ENCODE results near the gene F7.

Gene F7

GRCh38 chr13:113117911-113118260 is 12.3 kb downstream of the F7 start:
- no peak for DNase-seq (ENCODE audit: low read depth)

DNA sequence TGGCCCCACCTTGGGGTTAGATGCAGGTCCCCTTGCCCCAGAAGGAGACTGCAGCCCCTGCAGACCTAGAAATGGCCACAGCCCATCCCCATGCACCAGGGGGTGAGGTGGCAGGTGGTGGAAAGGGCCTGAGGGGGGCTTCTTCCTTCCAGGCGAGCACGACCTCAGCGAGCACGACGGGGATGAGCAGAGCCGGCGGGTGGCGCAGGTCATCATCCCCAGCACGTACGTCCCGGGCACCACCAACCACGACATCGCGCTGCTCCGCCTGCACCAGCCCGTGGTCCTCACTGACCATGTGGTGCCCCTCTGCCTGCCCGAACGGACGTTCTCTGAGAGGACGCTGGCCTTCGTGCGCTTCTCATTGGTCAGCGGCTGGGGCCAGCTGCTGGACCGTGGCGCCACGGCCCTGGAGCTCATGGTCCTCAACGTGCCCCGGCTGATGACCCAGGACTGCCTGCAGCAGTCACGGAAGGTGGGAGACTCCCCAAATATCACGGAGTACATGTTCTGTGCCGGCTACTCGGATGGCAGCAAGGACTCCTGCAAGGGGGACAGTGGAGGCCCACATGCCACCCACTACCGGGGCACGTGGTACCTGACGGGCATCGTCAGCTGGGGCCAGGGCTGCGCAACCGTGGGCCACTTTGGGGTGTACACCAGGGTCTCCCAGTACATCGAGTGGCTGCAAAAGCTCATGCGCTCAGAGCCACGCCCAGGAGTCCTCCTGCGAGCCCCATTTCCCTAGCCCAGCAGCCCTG is 12.8 kb downstream of the F7 start:
- DNase-seq (ENCODE audit: low read depth), result no peak

GRCh38 chr13:113119166-113119821 is 13.7 kb downstream of the F7 start:
- no peak for DNase-seq (ENCODE audit: low read depth)

DNA sequence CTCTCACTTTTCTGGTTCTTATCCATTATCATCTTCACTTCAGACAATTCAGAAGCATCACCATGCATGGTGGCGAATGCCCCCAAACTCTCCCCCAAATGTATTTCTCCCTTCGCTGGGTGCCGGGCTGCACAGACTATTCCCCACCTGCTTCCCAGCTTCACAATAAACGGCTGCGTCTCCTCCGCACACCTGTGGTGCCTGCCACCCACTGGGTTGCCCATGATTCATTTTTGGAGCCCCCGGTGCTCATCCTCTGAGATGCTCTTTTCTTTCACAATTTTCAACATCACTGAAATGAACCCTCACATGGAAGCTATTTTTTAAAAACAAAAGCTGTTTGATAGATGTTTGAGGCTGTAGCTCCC is 14.2 kb downstream of the F7 start:
- no peak for DNase-seq (ENCODE audit: low read depth)

DNA sequence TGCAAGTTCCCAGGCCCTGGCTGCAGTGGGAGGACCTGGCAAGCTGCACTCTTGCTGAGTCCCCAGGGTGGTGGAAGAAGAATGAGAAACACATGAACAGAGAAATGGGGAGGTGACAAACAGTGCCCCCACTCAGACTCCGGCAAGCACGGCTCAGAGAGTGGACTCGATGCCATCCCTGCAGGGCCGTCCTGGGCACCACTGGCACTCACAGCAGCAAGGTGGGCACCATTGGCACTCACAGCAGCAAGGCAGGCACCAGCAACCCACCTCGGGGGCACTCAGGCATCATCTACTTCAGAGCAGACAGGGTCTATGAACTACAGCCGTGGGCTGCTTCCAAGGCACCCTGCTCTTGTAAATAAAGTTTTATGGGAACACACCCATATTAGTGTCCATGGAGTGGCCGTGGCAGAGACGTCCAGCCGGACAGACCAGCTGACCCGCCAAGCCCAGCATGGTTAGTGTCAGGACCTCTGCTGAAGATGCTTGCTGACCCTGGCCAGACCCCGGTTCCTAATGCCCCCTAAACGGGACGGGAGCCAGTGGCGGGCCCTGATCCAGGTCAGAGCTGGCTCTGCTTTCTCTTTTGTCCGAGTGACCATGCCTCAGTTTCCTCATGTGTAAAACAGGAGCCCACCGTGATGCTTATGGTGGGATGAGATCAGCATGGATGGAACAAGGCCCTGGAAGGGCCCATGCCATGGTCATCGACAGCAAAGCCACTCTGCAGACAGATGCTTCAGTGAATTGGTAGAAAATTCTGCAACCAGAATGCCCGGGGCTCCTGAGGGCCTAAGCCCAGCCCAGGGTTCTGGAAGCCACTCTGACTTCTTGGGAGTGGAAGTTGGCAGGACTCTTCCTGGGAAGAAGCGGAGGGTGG is 14.9 kb downstream of the F7 start:
- DNase-seq (ENCODE audit: low read depth), result no peak

DNA sequence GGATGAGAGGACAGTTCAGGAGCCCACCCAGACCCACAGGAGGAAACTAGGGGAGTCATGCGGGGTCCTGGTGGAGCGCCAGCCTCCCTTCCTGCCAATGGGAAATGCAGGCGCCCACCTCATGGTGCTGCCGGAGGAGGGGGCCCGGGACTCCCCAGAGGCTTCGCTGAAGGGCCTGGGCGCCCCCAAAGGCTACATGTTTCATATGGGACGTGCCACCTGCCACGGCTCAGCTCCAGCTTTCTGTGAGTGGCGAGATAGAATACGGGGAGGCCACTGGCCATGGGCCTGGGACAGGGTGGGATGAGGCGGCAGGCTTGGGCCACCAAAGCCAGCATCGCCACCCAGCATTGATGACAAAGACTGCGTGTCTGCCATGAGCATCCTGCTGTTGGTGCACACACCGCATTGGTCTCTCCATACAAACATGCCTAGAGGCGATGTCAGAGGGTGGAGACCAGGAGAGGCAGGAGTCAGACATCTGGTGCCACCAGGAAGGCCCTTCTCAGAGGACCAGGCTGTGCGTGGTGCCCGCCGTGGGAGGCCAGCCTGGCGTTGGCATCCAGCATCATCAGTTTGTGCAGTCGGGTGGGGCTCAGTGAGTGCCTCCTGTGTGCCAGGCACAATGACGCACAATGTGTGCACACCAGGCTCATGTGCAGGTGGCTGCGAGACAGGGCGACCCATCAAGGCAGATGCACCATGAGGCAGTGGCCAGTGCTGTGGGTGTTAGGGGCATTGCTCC is 15.8 kb downstream of the F7 start:
- no peak for DNase-seq (ENCODE audit: low read depth)

DNA sequence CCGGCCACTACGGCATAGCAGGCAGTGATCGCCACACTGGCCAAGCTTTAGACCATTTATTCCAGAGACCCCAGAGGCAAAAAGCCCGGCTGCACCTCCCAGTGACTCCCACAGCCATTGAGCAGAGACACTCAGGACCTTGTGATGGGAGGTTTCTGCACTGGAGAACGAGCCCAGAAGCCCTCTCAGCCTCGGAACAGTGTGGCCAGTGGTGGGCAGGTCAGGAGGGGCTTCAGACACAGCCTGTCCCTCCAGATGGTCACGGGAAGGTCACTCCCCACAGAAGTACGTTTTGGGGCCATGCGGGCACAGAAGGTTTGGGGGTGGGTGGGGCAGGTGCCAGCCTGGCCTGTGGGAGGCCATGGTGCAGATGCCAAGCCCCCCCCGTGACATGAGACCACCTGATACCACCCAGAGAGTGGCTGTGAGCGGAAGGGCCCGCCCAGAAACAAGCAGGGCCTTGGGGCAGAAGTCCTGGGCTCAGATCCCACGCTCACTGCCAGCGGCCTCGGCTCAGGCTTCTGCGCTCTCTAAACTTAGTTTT is 16.4 kb downstream of the F7 start:
- DNase-seq (ENCODE audit: low read depth), result no peak

DNA sequence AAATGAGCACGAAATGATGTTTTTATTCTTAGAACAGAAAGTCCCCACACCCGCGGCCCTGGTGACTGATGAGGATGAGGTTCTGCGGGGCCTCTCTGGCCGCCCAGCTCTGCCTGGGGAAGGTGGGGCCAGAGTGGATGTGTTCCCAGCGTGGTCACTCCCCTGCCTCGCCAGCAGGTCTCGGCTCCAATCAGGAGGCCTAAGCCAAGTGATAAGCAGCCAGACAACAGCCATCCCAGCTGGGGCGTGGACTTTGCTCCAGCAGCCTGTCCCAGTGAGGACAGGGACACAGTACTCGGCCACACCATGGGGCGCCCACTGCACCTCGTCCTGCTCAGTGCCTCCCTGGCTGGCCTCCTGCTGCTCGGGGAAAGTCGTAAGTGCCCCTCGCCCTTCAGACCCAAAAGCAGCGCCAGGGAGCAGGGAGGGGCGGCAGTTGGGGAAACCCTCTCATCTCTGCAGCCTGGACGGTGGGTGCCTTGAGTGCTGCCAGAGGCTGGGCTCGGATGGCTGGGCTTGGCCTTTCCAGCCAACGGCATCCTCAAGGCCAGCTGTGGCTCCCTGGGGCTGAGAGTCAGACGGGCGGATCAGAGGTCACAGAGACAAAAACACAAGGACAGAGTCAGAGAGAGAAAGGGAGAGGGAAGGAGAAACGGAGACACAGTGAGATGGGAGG is 17.1 kb downstream of the F7 start, which contains the start of gene F10:
Gene F10, plus strand, starts transcription at position 250 of the 676 bp plus-strand sequence. Its CDS starts 57 bp downstream, at position 307.
- DNase-seq (ENCODE audit: low read depth), result no peak

DNA sequence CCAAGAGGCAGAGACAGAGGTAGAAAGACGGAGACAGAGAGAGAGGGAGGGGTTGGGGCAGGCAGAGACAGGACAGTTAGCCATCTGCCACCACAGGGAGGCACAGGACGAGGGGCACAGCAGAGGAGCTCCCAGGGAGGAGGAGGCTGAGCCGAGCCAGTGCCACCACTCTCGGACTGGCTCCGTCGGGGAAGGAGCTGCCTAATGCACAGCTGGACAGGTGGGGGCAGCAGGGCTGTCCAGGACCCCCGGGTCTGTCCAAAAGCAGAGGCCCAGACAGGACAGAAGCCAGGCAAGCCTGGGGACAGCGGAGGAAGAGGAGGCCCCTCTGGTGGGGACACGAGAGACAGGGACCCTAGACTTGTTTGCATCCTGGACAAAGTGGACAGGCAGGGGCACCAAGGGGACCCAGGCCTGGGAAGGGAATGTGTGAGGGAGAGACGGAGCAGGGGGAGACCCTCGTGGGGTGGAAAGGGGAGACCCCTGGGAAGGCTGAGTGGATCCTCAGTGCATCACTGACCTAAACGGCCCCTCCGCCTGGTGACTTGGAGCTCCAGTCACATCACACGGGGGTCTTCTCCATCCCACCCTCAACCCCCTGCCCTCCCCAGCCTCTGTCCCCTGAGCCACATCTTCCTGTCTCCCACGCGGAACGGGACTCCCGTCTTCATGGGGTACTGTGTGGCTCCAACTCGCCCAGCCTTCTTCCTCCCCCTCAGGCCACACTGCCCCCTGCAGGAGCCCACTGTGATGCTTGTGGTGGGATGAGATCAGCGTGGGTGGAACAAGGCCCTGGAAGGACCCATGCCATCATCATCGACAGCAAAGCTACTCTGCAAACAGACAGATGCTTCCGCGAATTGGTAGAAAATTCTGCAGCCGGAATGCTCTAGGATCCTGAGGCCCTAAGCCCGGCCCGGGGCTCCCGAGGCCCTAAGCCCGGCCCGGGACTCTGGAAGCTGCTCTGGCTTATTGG is 17.9 kb downstream of the F7 start:
- DNase-seq (ENCODE audit: low read depth), result no peak

DNA sequence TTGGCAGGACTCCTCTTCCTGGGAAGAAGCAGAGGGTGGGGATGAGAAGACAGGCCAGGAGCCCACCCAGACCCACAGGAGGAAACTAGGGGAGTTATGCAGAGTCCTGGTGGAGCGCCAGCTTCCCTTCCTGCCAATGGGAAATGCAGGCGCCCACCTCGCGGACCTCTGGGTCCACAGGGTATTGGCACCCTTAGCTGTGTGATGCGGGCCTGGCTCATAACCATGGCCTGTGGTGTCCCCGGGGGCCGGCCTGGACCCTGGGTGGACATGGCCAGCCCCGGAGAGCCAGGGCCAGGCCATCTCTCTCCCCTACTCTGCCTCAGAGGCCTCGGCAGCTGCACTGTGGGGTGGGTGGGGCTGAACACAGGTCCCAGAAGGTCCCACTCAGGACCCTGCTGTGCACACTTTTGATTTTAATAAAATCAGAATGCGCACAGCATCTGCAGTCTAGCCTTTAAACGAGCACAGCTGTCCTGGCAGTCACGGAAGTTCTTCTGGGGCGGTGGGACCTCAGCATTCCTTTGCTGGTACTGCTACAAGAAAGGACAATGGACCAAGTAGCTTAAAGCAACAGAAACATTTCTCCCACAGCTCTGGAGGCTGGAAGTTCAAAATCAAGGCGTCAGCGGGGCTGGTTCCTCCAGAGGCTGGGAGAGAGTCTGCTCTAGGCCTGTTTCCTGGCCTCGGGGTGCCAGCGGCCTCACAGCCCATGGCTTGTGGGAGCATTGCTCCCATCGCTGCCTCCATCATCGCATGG is 18.8 kb downstream of the F7 start:
- no peak for DNase-seq (ENCODE audit: low read depth)

- DNase-seq (ENCODE audit: low read depth), result no peak
Observed at GRCh38 chr13:113125506-113126264, 20.1 kb downstream of the F7 start.

GRCh38 chr13:113126265-113127150 is 20.9 kb downstream of the F7 start:
- DNase-seq (ENCODE audit: low read depth), result no peak

GRCh38 chr13:113129480-113129879 is 23.9 kb downstream of the F7 start:
- no peak for DNase-seq (ENCODE audit: low read depth)

- no peak for DNase-seq (ENCODE audit: low read depth)
Observed at GRCh38 chr13:113129921-113130750, 24.5 kb downstream of the F7 start.

DNA sequence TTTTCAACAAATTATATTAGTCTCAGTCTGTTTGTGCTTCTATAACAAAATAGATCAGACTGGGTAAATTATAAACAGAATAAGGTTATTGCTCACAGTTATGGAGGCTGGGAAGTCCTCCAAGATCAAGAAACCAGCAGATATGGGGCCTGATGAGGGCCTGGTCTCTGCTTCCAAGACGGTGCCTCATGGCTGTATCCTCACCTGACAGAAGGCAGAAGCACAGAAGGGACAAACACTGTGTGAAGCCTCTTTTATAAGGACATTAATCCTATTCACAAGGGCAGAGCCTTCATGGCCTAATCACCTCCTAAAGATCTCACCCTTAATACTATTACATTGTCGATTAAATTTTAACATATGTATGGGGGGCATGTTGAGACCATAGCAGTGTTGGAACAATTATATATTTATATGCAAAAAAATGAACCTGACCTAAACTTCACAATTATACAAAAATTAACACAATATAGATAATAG is 29.7 kb downstream of the F7 start:
- no peak for DNase-seq (ENCODE audit: low read depth)

DNA sequence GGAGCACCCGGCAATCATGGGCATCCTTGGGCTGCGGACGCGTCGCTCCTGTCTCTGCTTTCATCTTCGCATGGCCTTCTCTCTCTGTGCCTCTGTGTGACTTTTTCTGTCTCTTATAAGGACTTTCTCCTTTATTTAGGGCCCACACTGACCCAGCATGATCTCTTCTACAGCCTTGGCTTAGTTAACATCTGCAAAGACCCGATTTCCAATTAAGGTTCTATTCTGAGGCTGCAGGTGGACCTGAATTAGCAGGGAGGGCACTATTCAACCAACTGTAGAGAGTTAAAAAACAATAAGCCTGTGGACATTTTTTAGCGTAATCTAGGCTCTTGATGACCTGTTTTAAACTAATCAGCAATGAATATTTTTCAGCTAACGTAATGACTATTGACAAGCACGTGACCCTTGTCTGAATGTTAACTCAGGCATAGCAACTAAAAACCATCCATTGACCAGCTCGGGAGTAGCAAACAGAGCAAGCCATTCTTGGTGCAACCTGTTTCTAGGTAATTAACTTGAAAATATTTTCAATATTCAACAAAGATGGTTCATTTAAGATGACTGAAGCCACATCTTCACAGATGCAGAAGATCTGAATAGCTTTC is 32.2 kb downstream of the F7 start:
- no peak for DNase-seq (ENCODE audit: low read depth)

All from HS-27A (cell line).